HCT116 (cell line): ENCODE results near the gene CIITA. TPM values are rescaled to one million over a fixed set of nuclear protein-coding genes. Genes with fewer than 3 reads are reported as not detected.

Experiments used
- ATAC-seq: fragments of 200-7000 bp; cut with Tn5 transposase; 2 replicates; pipeline ENCODE4 v1.9.1; 2020; ENCODE audit warnings: mild to moderate bottlenecking, moderate library complexity
- BruUV-seq: library from RNA; stranded (reverse); fragments of 400-500 nt; replicated peaks from 2 replicates; lab custom pipeline; 2021; lab: Mats Ljungman, UMichigan
- CTCF ChIA-PET: fragments of 300-600 bp; sonication (Branson Sonifier 250); formaldehyde crosslinking; loops from one replicate; lab custom pipeline; 2021; ENCODE audit warnings: antibody characterized with exemption; lab: Charles Lee
- POLR2A ChIA-PET: fragments of 300-600, 350-600 bp; sonication (Branson Sonifier 250); formaldehyde crosslinking; loops from one replicate; lab custom pipeline; 2021; ENCODE audit warnings: antibody characterized with exemption; lab: Charles Lee
- RAD21 ChIA-PET, 2 experiments: fragments of 300-600 bp; sonication (Branson Sonifier 250); formaldehyde crosslinking; loops; one replicate each; lab custom pipeline; 2023; ENCODE audit warnings: low total read pairs in 2 of 2; ENCODE audit not compliant: uncharacterized antibody in 2 of 2, unreplicated experiment in 2 of 2, low non-redundant PET in 1 of 2; lab: Charles Lee
- DNase-seq: peaks from one replicate; pipeline ENCODE4 v3.0.0-alpha.2; 2010; ENCODE audit warnings: low read depth, low spot score
- H2AFZ ChIP-seq: fragments of 200-600 bp; shearing (Covaris generic), sonication (generic); 2 replicates; pipeline ENCODE4 v1.6.1; 2017; ENCODE audit warnings: low read depth, mixed run types, mixed read lengths, antibody characterized with exemption, low read length; ENCODE audit not compliant: poor library complexity, severe bottlenecking
- H3K27ac ChIP-seq: 2 replicates; pipeline ENCODE4 v1.5.1; 2012; ENCODE audit warnings: low read depth, low read length
- H3K27me3 ChIP-seq: fragments of 200-600 bp; sonication (generic); 2 replicates; pipeline ENCODE4 v1.6.1; 2016; ENCODE audit warnings: mixed run types, low read length, mixed read lengths; ENCODE audit not compliant: insufficient read depth
- H3K36me3 ChIP-seq, 2 experiments: fragments of 200-500 bp in 1 of 2; fragments of 200-600 bp in 1 of 2; sonication (Bioruptor generic) in 1 of 2; sonication (generic) in 1 of 2; 2 replicates each; pipeline versions ENCODE4 v1.5.1 to v1.6.1; 2014 to 2016; ENCODE audit warnings: low read length in 2 of 2, inconsistent platforms in 1 of 2, mixed read lengths in 1 of 2, mixed run types in 1 of 2; ENCODE audit not compliant: insufficient read depth in 2 of 2, control insufficient read depth in 1 of 2
- H3K4me1 ChIP-seq, 2 experiments: fragments of 200-600 bp in 1 of 2; sonication (generic) in 1 of 2; 2 replicates each; pipeline versions ENCODE4 v1.5.1 to v1.6.1; 2012 to 2017; ENCODE audit warnings: low read length in 2 of 2, inconsistent platforms in 1 of 2, mild to moderate bottlenecking in 1 of 2, mixed read lengths in 1 of 2, mixed run types in 1 of 2, moderate library complexity in 1 of 2; ENCODE audit not compliant: insufficient read depth in 2 of 2, control insufficient read depth in 1 of 2
- H3K4me2 ChIP-seq: fragments of 200-600 bp; sonication (generic); 2 replicates; pipeline ENCODE4 v1.6.1; 2017; ENCODE audit warnings: mixed run types, low read length, mixed read lengths
- H3K4me3 ChIP-seq, 2 experiments: fragments of 200-600 bp in 1 of 2; sonication (generic) in 1 of 2; replicated peaks in 1 of 2; 2 replicates each; pipeline ENCODE4 v1.5.1; 2011 to 2016; ENCODE audit warnings: low read length in 2 of 2, control low read depth in 1 of 2, low read depth in 1 of 2, mild to moderate bottlenecking in 1 of 2, mixed read lengths in 1 of 2, mixed run types in 1 of 2
- H3K79me2 ChIP-seq: fragments of 200-600 bp; sonication (generic); 2 replicates; pipeline ENCODE4 v1.6.1; 2017; ENCODE audit warnings: mild to moderate bottlenecking, mixed run types, low read length, moderate library complexity, mixed read lengths; ENCODE audit not compliant: insufficient read depth
- H3K9ac ChIP-seq: fragments of 200-600 bp; sonication (generic); 2 replicates; pipeline ENCODE4 v1.6.1; 2016; ENCODE audit warnings: low read length, mixed read lengths
- H3K9me2 ChIP-seq: fragments of 200-600 bp; sonication (generic), shearing (Covaris generic); 2 replicates; pipeline ENCODE4 v1.6.1; 2017; ENCODE audit warnings: mixed run types, mild to moderate bottlenecking, moderate library complexity; ENCODE audit not compliant: insufficient read depth
- H3K9me3 ChIP-seq, 2 experiments: fragments of 200-500 bp in 1 of 2; fragments of 200-600 bp in 1 of 2; sonication (Bioruptor generic) in 1 of 2; sonication (generic) in 1 of 2; 2 replicates each; pipeline ENCODE4 v1.6.1; 2014 to 2017; ENCODE audit warnings: low read length in 2 of 2, mixed read lengths in 2 of 2, inconsistent platforms in 1 of 2, low read depth in 1 of 2, mild to moderate bottlenecking in 1 of 2, mixed run types in 1 of 2, moderate library complexity in 1 of 2; ENCODE audit not compliant: control insufficient read depth in 1 of 2, insufficient read depth in 1 of 2
- H4K20me1 ChIP-seq: fragments of 200-600 bp; sonication (generic), shearing (Covaris generic); 2 replicates; pipeline ENCODE4 v1.6.1; 2017; ENCODE audit warnings: mixed run types, mild to moderate bottlenecking, moderate library complexity; ENCODE audit not compliant: insufficient read depth
- CEBPB ChIP-seq: IDR thresholded peaks from 2 replicates; pipeline ENCODE4 v1.6.1; 2012; ENCODE audit warnings: low read depth
- EGR1 ChIP-seq: IDR thresholded peaks from 2 replicates; pipeline ENCODE4 v1.6.1; 2012; ENCODE audit warnings: low read depth
- ELF1 ChIP-seq: IDR thresholded peaks from 2 replicates; pipeline ENCODE4 v1.6.1; 2012; ENCODE audit warnings: low read depth, borderline replicate concordance
- EZH2 ChIP-seq: fragments of 200-600 bp; sonication (generic); IDR thresholded peaks from 2 replicates; pipeline ENCODE4 v1.6.1; 2017; ENCODE audit warnings: antibody characterized with exemption, mixed run types
- FOSL1 ChIP-seq: IDR thresholded peaks from 2 replicates; pipeline ENCODE4 v1.6.1; 2012; ENCODE audit warnings: low read depth
- POLR2AphosphoS5 ChIP-seq: IDR thresholded peaks from 2 replicates; pipeline ENCODE4 v1.6.1; 2011; ENCODE audit warnings: mild to moderate bottlenecking, low read depth, low read length, moderate library complexity
- RAD21 ChIP-seq: IDR thresholded peaks from 2 replicates; pipeline ENCODE4 v1.6.1; 2012; ENCODE audit warnings: low read depth, mild to moderate bottlenecking
- SIN3A ChIP-seq: IDR thresholded peaks from 2 replicates; pipeline ENCODE4 v1.6.1; 2012; ENCODE audit warnings: low read depth
- SP1 ChIP-seq: IDR thresholded peaks from 2 replicates; pipeline ENCODE4 v1.6.1; 2012; ENCODE audit warnings: low read depth
- TCF7L2 ChIP-seq: IDR thresholded peaks from 2 replicates; pipeline ENCODE4 v1.7.0; 2011; ENCODE audit warnings: borderline replicate concordance, inconsistent platforms; ENCODE audit not compliant: insufficient read depth, insufficient read length; ENCODE audit errors: extremely low read depth
- ZFX ChIP-seq: fragments of 450-650 bp; IDR thresholded peaks from 2 replicates; pipeline ENCODE4 v1.6.1; 2017
- intact Hi-C: fragments of 100-400 bp; cut with micrococcal nuclease; formaldehyde crosslinking; loops from 2 replicates; pipeline ENCODE4 v1.10.0; 2022
- total RNA-seq: library from RNA; stranded (reverse); gene quantifications from one replicate; pipeline ENCODE4 v1.2.1, GENCODE V29; 2021; ENCODE audit not compliant: unreplicated experiment
- TF ChIP-seq, protein P1 (sequence below): IDR thresholded peaks from 2 replicates; pipeline ENCODE4 v1.6.1; 2012
- TF ChIP-seq, protein P2 (sequence below): IDR thresholded peaks from 2 replicates; pipeline ENCODE4 v1.6.1; 2011; ENCODE audit warnings: mild to moderate bottlenecking, low read length, moderate library complexity; ENCODE audit not compliant: insufficient replicate concordance; ENCODE audit errors: extremely low read depth
- TF ChIP-seq, protein P3 (sequence below), 3 experiments: fragments of 200-600 bp in 1 of 3; sonication (generic) in 1 of 3; IDR thresholded peaks in 2 of 3; conservative IDR thresholded peaks in 1 of 3; 2 replicates each; pipeline ENCODE4 v1.5.1; 2012 to 2017; ENCODE audit warnings: low read depth in 2 of 3, low read length in 2 of 3, antibody characterized with exemption in 1 of 3, borderline replicate concordance in 1 of 3, control low read depth in 1 of 3, mild to moderate bottlenecking in 1 of 3, mixed read lengths in 1 of 3, mixed run types in 1 of 3, moderate library complexity in 1 of 3; ENCODE audit not compliant: insufficient read depth in 1 of 3
- TF ChIP-seq, protein P4 (sequence below): IDR thresholded peaks from 2 replicates; pipeline ENCODE4 v1.6.1; 2012; ENCODE audit warnings: low read depth

CIITA gene
- total RNA-seq, 1 experiment from 2014 or later = 0.25 TPM

DNA sequence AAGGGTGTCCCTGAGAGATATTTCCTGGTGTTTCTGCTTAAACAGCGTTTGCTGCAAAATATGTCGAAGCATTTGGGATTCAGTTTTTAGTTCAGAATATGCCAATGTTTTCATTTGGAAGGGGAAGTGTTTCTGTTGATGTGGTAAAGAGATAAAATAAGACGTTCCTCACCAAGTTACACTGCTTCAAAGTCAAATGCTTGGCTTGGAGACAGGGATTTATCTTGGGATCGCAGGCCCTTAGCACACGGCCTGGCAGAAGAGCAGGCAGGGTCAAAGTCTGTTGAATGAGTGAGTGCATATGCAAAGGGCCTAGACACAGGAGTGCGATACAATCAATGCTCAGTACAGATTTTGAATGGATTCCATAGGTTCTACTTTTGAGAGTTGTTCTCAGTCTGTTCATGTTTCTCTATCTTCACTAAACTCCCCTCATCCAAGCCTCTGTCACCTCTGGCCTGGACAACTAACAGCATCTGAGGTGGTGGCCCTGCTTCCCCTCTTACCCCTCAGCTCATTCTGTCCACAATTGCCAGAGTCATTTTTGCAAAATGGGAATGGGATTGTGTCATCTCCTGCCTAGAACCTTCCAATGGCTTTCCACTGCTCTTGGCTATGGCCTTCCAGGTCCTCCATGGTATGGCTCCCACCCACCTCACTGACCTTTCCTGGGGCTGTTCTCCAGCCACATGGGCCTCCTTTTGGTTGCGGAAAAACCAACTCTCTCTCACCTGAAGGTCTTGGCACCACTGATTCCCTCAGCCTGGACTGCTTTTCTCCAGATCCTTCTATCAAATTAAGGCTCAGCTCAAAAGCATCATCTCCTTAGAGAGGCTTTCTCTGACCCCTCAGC, 62.0 kb downstream of the CIITA start:
- H3K4me1 ChIP-seq = peaks cover 18 to 25% of the 10 kb centered on the region in 2 experiments
- TF ChIP-seq RAD21 (no peak), ELF1 (no peak), ZFX (no peak), EZH2 (no peak), SP1 (no peak), POLR2AphosphoS5 (no peak), FOSL1 (no peak), CEBPB (no peak), TCF7L2 (no peak), EGR1 (no peak), SIN3A (no peak)
- TF ChIP-seq, protein P1, sequence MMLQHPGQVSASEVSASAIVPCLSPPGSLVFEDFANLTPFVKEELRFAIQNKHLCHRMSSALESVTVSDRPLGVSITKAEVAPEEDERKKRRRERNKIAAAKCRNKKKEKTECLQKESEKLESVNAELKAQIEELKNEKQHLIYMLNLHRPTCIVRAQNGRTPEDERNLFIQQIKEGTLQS = no peak
- TF ChIP-seq, protein P2, sequence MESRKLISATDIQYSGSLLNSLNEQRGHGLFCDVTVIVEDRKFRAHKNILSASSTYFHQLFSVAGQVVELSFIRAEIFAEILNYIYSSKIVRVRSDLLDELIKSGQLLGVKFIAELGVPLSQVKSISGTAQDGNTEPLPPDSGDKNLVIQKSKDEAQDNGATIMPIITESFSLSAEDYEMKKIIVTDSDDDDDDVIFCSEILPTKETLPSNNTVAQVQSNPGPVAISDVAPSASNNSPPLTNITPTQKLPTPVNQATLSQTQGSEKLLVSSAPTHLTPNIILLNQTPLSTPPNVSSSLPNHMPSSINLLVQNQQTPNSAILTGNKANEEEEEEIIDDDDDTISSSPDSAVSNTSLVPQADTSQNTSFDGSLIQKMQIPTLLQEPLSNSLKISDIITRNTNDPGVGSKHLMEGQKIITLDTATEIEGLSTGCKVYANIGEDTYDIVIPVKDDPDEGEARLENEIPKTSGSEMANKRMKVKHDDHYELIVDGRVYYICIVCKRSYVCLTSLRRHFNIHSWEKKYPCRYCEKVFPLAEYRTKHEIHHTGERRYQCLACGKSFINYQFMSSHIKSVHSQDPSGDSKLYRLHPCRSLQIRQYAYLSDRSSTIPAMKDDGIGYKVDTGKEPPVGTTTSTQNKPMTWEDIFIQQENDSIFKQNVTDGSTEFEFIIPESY = no peak
- TF ChIP-seq, protein P3, sequence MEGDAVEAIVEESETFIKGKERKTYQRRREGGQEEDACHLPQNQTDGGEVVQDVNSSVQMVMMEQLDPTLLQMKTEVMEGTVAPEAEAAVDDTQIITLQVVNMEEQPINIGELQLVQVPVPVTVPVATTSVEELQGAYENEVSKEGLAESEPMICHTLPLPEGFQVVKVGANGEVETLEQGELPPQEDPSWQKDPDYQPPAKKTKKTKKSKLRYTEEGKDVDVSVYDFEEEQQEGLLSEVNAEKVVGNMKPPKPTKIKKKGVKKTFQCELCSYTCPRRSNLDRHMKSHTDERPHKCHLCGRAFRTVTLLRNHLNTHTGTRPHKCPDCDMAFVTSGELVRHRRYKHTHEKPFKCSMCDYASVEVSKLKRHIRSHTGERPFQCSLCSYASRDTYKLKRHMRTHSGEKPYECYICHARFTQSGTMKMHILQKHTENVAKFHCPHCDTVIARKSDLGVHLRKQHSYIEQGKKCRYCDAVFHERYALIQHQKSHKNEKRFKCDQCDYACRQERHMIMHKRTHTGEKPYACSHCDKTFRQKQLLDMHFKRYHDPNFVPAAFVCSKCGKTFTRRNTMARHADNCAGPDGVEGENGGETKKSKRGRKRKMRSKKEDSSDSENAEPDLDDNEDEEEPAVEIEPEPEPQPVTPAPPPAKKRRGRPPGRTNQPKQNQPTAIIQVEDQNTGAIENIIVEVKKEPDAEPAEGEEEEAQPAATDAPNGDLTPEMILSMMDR (IDR thresholded peaks at IDR 0.05 in 2 of 3, conservative IDR thresholded peaks at IDR 0.05 in 1 of 3; ENCODE audit: borderline replicate concordance in 1 of 3, insufficient read depth in 1 of 3, low read depth in 2 of 3, low read length in 2 of 3) = no peak
- TF ChIP-seq, protein P4, sequence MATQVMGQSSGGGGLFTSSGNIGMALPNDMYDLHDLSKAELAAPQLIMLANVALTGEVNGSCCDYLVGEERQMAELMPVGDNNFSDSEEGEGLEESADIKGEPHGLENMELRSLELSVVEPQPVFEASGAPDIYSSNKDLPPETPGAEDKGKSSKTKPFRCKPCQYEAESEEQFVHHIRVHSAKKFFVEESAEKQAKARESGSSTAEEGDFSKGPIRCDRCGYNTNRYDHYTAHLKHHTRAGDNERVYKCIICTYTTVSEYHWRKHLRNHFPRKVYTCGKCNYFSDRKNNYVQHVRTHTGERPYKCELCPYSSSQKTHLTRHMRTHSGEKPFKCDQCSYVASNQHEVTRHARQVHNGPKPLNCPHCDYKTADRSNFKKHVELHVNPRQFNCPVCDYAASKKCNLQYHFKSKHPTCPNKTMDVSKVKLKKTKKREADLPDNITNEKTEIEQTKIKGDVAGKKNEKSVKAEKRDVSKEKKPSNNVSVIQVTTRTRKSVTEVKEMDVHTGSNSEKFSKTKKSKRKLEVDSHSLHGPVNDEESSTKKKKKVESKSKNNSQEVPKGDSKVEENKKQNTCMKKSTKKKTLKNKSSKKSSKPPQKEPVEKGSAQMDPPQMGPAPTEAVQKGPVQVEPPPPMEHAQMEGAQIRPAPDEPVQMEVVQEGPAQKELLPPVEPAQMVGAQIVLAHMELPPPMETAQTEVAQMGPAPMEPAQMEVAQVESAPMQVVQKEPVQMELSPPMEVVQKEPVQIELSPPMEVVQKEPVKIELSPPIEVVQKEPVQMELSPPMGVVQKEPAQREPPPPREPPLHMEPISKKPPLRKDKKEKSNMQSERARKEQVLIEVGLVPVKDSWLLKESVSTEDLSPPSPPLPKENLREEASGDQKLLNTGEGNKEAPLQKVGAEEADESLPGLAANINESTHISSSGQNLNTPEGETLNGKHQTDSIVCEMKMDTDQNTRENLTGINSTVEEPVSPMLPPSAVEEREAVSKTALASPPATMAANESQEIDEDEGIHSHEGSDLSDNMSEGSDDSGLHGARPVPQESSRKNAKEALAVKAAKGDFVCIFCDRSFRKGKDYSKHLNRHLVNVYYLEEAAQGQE = no peak
- TF ChIP-seq, all 23 proteins: peak for 0
- Histone ChIP-seq H3K27me3 (no peaks in the 10 kb centered on the region), H3K4me3 (no peak overlapping the region), H3K9me2 (no peaks in the 10 kb centered on the region), H3K4me2 (no peak overlapping the region), H3K36me3 (peaks cover 9 to 41% of the 10 kb centered on the region in 2 experiments; a peak in 2 of 4 replicates), H3K9ac (0 out of 2 replicates have a peak overlapping the region, but pooled peaks have one; percentile 3), H4K20me1 (0 out of 2 replicates have a peak, but pooled peaks cover 7% of the 10 kb centered on the region), H3K9me3 (no peaks in the 10 kb centered on the region), H2AFZ (no peak overlapping the region), H3K27ac (no peak overlapping the region), H3K79me2 (peaks cover 77% of the 10 kb centered on the region)
- ATAC-seq = no peak
- intact Hi-C loops = no loop called here
- BruUV-seq = no TSS peak
- no peak for DNase-seq
- ChIA-PET POLR2A (no interaction called here), RAD21 (no interaction called here), CTCF (no interaction called here)
